Mammary epithelial cell (primary cell): ENCODE measurements around the gene MTCH1.

ENCODE experiments used
- CTCF ChIP-seq, 2 donors: IDR thresholded peaks in 1 of 2; conservative IDR thresholded peaks in 1 of 2; 2 replicates each; pipeline ENCODE4 v1.5.1; 2011 to 2012; ENCODE audit warnings: inconsistent platforms in 2 of 2, low read length in 2 of 2, mild to moderate bottlenecking in 2 of 2, control low read depth in 1 of 2, low read depth in 1 of 2; ENCODE audit not compliant: insufficient read depth in 1 of 2; ENCODE audit errors: extremely low read depth in 1 of 2
- EZH2 ChIP-seq: IDR thresholded peaks from 2 replicates; pipeline ENCODE4 v1.6.1; 2012; ENCODE audit warnings: low read length, inconsistent platforms, borderline replicate concordance

- no peak for TF ChIP-seq CTCF (conservative IDR thresholded peaks at IDR 0.05 in 1 of 2, IDR thresholded peaks at IDR 0.05 in 1 of 2; ENCODE audit: extremely low read depth in 1 of 2, insufficient read depth in 1 of 2, low read depth in 1 of 2, low read length in 2 of 2)
- no peak for TF ChIP-seq EZH2
Measured at GRCh38 chr6:36955136-36955535, 30.9 kb downstream of the MTCH1 start.
